NCI-H2196 treated with DMSO at 0.1 percent for 48 hours (cell line): ENCODE data around the gene CHRNE.

Experiments
- DNase-seq: peaks from one replicate; lab custom pipeline; 2025; ENCODE audit not compliant: unreplicated experiment; lab: John Stamatoyannopoulos, UW

Gene CHRNE

GRCh38 chr17:4903051-4903818 lies at the start of gene CHRNE:
Gene CHRNE, minus strand, starts transcription at chr17:4903098. Its CDS starts 35 bp downstream, at chr17:4903063.
- peak; percentile 23 for DNase-seq

- no peak for DNase-seq
Measured at GRCh38 chr17:4951486-4951885, 48.6 kb upstream of the CHRNE start.

GRCh38 chr17:4950746-4951204 lies 47.9 kb upstream of the CHRNE start, which contains the start of gene ENO3:
Gene ENO3, plus strand, starts transcription at chr17:4951119. Its CDS starts 711 bp downstream, at chr17:4951830.
- DNase-seq = no peak

GRCh38 chr17:4950075-4950745 lies 47.3 kb upstream of the CHRNE start:
- DNase-seq = no peak

GRCh38 chr17:4949321-4950074 lies 46.6 kb upstream of the CHRNE start:
- DNase-seq = peak; percentile 50

- DNase-seq = peak; percentile 51
Measured at GRCh38 chr17:4948931-4949320, 46.0 kb upstream of the CHRNE start.

- DNase-seq = peak; percentile 42
Measured at GRCh38 chr17:4948166-4948930, 45.5 kb upstream of the CHRNE start, which contains the start of gene PFN1. Gene PFN1, minus strand, starts transcription at chr17:4948530. Its CDS starts 136 bp downstream, at chr17:4948394.

GRCh38 chr17:4947411-4948165 lies 44.7 kb upstream of the CHRNE start:
- no peak for DNase-seq

- no peak for DNase-seq
Measured at GRCh38 chr17:4947010-4947410, 44.1 kb upstream of the CHRNE start.

GRCh38 chr17:4946312-4946976 lies 43.5 kb upstream of the CHRNE start:
- DNase-seq = no peak

GRCh38 chr17:4945944-4946280 lies 43.0 kb upstream of the CHRNE start:
- DNase-seq = no peak

GRCh38 chr17:4945176-4945943 lies 42.5 kb upstream of the CHRNE start:
- no peak for DNase-seq

GRCh38 chr17:4944554-4945175 lies 41.8 kb upstream of the CHRNE start:
- DNase-seq = no peak

GRCh38 chr17:4944163-4944553 lies 41.3 kb upstream of the CHRNE start:
- no peak for DNase-seq

GRCh38 chr17:4942760-4943508 lies 40.0 kb upstream of the CHRNE start:
- no peak for DNase-seq

- DNase-seq = no peak
Measured at GRCh38 chr17:4941319-4941610, 38.4 kb upstream of the CHRNE start.

GRCh38 chr17:4940555-4941318 lies 37.8 kb upstream of the CHRNE start:
- DNase-seq = no peak
